Keratinocyte (primary cell): ENCODE data around the gene PRLHR. TPM values are rescaled to one million over a fixed set of nuclear protein-coding genes. Genes with fewer than 3 reads are reported as not detected.
"Not testable (repeated sequence)": the region's sequence is repeated elsewhere in the genome, so short reads cannot be mapped to it uniquely, and the experiment has no call there.

Experiments used
- DNase-seq: peaks from one replicate; pipeline ENCODE4 v3.0.0-alpha.2; 2011; ENCODE audit warnings: low read depth, missing footprints, low spot score
- FAIRE-seq: peaks from 2 replicates; lab custom pipeline; 2011; peaks lifted over from hg19 to GRCh38; lab: Jason Lieb, UNC
- H2AFZ ChIP-seq: 2 replicates; pipeline ENCODE4 v1.6.0; 2012; ENCODE audit warnings: low read length, control low read depth, inconsistent platforms; ENCODE audit not compliant: control insufficient read depth
- H3K27ac ChIP-seq: 2 replicates; pipeline ENCODE4 v1.5.1; 2011; ENCODE audit warnings: low read length; ENCODE audit not compliant: control insufficient read depth, insufficient read depth
- H3K27me3 ChIP-seq: 3 replicates; pipeline ENCODE4 v1.6.0; 2011; ENCODE audit warnings: low read length; ENCODE audit not compliant: control insufficient read depth, insufficient read depth; ENCODE audit errors: extremely low read depth
- H3K36me3 ChIP-seq, 2 experiments: 2 replicates in 1 of 2; 3 replicates in 1 of 2; pipeline ENCODE4 v1.5.1; 2011; ENCODE audit warnings: low read length in 2 of 2, mild to moderate bottlenecking in 1 of 2; ENCODE audit not compliant: control insufficient read depth in 2 of 2, insufficient read depth in 2 of 2; ENCODE audit errors: extremely low read depth in 1 of 2
- H3K4me1 ChIP-seq: 3 replicates; pipeline ENCODE4 v1.5.1; 2011; ENCODE audit warnings: low read length; ENCODE audit not compliant: control insufficient read depth, insufficient read depth; ENCODE audit errors: extremely low read depth
- H3K4me2 ChIP-seq: 3 replicates; pipeline ENCODE4 v1.6.0; 2011; ENCODE audit warnings: low read depth, low read length; ENCODE audit not compliant: control insufficient read depth, insufficient read depth; ENCODE audit errors: extremely low read depth
- H3K4me3 ChIP-seq, 3 experiments: fragments of 200-600 bp in 1 of 3; sonication (generic) in 1 of 3; 2 replicates in 2 of 3; 3 replicates in 1 of 3; pipeline ENCODE4 v1.5.1; 2011 to 2016; ENCODE audit warnings: low read length in 3 of 3, mild to moderate bottlenecking in 3 of 3, control low read depth in 2 of 3, inconsistent platforms in 1 of 3, low read depth in 1 of 3, mixed read lengths in 1 of 3, mixed run types in 1 of 3, moderate library complexity in 1 of 3; ENCODE audit not compliant: control insufficient read depth in 2 of 3, insufficient read depth in 2 of 3; ENCODE audit errors: extremely low read depth in 1 of 3
- H3K79me2 ChIP-seq: 2 replicates; pipeline ENCODE4 v1.6.0; 2012; ENCODE audit warnings: low read length; ENCODE audit not compliant: control insufficient read depth, insufficient read depth
- H3K9ac ChIP-seq: 3 replicates; pipeline ENCODE4 v1.6.0; 2011; ENCODE audit warnings: low read length; ENCODE audit not compliant: control insufficient read depth, insufficient read depth; ENCODE audit errors: extremely low read depth
- H3K9me1 ChIP-seq: 3 replicates; pipeline ENCODE4 v1.6.0; 2011; ENCODE audit warnings: low read length; ENCODE audit not compliant: control insufficient read depth, insufficient read depth; ENCODE audit errors: extremely low read depth
- H3K9me3 ChIP-seq: 2 replicates; pipeline ENCODE4 v1.5.1; 2012; ENCODE audit warnings: low read depth, low read length; ENCODE audit not compliant: control insufficient read depth
- H4K20me1 ChIP-seq: 3 replicates; pipeline ENCODE4 v1.6.0; 2011; ENCODE audit warnings: low read length; ENCODE audit not compliant: control insufficient read depth, insufficient read depth; ENCODE audit errors: extremely low read depth
- EZH2 ChIP-seq: IDR thresholded peaks from one replicate; pipeline ENCODE4 v1.6.1; 2012; ENCODE audit warnings: inconsistent platforms, mild to moderate bottlenecking, low read length, moderate library complexity
- dilution Hi-C: fragments of 300-500 bp; cut with MboI; formaldehyde crosslinking; loops from one replicate; pipeline ENCODE4 v1.7.0; 2020; ENCODE audit warnings: low sequenced_read_pairs; ENCODE audit not compliant: extremely low pct_ligation_motif_present
- polyA plus RNA-seq, 5 experiments: library from polyadenylated mRNA; depleted of rRNA in 3 of 5; stranded (reverse) in 3 of 5; stranded (forward) in 1 of 5; unstranded in 1 of 5; fragments of >200 nt; gene quantifications; 1 replicate in 1 of 5; 2 replicates in 3 of 5; 3 replicates in 1 of 5; pipeline versions ENCODE4 v1.2.1 to v1.2.3, GENCODE V29; 2011 to 2012; ENCODE audit warnings: missing spikeins in 2 of 5, low read depth in 1 of 5, low replicate concordance in 1 of 5
- TF ChIP-seq, protein P1 (sequence below), 3 experiments: IDR thresholded peaks in 1 of 3; conservative IDR thresholded peaks in 1 of 3; optimal IDR thresholded peaks in 1 of 3; 2 replicates in 2 of 3; 3 replicates in 1 of 3; pipeline versions ENCODE3 to v1.5.1; 2011; ENCODE audit warnings: low read length in 3 of 3, mild to moderate bottlenecking in 3 of 3, moderate library complexity in 2 of 3, control low read depth in 1 of 3, inconsistent platforms in 1 of 3; ENCODE audit not compliant: insufficient read depth in 2 of 3; ENCODE audit errors: extremely low read depth in 1 of 3

Gene PRLHR
- polyA plus RNA-seq, 1 donor (not counting 4 experiments of a cell fraction or from before 2014, with no cell fraction given), result not detected

DNA sequence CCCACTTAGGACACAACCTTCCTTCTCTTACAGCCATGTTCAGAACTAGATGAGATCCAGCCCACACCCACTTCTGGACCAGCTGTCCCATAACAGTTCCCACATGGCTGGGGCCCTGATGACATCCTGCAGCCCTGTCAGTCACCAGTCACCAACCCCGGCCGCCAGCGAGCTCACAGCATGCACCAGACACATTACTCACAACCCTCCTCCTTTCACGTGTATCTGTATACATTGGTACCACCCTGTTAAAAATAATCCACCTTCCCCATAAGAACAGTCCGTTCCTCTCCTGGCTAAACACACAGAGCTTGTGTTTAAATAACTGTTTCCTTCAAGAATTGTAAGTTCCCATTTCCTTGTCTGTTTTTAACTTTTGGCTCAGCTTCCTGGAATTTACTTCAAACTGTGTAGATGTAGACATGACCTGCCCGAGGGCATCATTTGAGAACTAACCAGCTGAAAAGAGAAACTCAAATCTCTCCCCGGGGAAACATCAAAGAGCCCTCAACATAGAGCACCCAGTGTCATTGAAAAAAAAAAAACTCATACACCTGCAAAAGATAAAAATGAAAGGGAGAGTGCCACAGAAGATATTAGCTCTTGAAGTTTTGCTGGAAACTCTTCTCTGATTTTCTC is 26.0 kb upstream of the PRLHR start:
- dilution Hi-C loops, result no loop called here
- no peak for DNase-seq
- Histone ChIP-seq H3K9ac (no peak overlapping the region), H3K4me3 (no peak overlapping the region), H3K4me2 (no peak overlapping the region), H3K36me3 (no peaks in the 10 kb centered on the region), H3K9me1 (no peaks in the 10 kb centered on the region), H3K79me2 (no peaks in the 10 kb centered on the region), H3K27ac (no peak overlapping the region), H2AFZ (no peak overlapping the region), H3K9me3 (no peaks in the 10 kb centered on the region), H3K27me3 (peaks cover 11% of the 10 kb centered on the region), H3K4me1 (no peaks in the 10 kb centered on the region), H4K20me1 (no peaks in the 10 kb centered on the region)
- no peak for TF ChIP-seq EZH2
- TF ChIP-seq, protein P1, sequence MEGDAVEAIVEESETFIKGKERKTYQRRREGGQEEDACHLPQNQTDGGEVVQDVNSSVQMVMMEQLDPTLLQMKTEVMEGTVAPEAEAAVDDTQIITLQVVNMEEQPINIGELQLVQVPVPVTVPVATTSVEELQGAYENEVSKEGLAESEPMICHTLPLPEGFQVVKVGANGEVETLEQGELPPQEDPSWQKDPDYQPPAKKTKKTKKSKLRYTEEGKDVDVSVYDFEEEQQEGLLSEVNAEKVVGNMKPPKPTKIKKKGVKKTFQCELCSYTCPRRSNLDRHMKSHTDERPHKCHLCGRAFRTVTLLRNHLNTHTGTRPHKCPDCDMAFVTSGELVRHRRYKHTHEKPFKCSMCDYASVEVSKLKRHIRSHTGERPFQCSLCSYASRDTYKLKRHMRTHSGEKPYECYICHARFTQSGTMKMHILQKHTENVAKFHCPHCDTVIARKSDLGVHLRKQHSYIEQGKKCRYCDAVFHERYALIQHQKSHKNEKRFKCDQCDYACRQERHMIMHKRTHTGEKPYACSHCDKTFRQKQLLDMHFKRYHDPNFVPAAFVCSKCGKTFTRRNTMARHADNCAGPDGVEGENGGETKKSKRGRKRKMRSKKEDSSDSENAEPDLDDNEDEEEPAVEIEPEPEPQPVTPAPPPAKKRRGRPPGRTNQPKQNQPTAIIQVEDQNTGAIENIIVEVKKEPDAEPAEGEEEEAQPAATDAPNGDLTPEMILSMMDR (optimal IDR thresholded peaks at IDR 0.05 in 1 of 3, IDR thresholded peaks at IDR 0.05 in 1 of 3, conservative IDR thresholded peaks at IDR 0.05 in 1 of 3; ENCODE audit: extremely low read depth in 1 of 3, insufficient read depth in 2 of 3, low read length in 3 of 3), result no peak
- no peak for FAIRE-seq

DNA sequence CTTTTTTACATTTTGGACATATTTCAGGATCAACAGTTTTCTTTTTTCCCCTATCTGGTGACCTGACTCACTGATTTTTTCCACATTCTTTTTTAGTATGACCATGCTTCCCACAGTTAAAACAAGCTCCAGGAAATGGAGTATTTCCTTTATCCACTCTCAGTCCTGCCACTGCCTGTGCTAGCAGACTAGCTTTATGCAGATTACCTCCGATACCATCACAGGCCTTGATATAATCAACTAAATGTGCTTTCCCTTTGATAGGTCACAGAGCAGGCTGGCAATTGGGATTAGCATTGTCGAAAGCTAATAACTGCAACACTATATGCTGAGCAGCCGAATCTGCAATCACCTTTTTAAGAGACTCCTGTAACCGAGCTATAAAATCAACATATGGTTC is 18.4 kb upstream of the PRLHR start:
- H3K27ac ChIP-seq, H3K4me1 ChIP-seq, dilution Hi-C loops, H3K36me3 ChIP-seq, H3K9ac ChIP-seq, FAIRE-seq, H3K9me3 ChIP-seq, H3K4me2 ChIP-seq, H3K27me3 ChIP-seq, H3K79me2 ChIP-seq, H2AFZ ChIP-seq, H3K9me1 ChIP-seq, DNase-seq, H4K20me1 ChIP-seq, H3K4me3 ChIP-seq: not testable (repeated sequence)

DNA sequence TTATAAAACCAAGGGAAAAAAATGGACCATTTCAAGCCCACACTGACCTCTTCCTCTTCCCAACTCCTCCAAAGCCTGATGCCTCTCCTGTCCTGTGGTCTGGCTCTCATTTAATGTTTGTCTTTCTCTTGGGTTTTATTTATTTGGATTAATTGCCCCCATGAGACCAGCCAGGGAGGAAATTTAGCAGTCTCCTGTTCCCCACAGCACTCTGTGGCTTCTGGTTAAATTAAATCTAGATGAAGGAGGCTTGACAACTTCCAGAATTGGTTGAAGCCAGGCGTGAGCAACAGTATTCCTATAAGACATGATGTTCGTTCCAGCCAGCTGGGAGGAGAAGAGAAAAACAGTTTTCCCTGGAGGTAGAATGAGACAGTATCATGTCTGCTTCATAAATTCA is 15.1 kb upstream of the PRLHR start:
- Histone ChIP-seq H3K79me2 (no peaks in the 10 kb centered on the region), H2AFZ (no peak overlapping the region), H3K9me1 (no peaks in the 10 kb centered on the region), H3K4me1 (no peaks in the 10 kb centered on the region), H3K27ac (no peak overlapping the region), H3K9ac (no peak overlapping the region), H3K27me3 (peaks cover 13% of the 10 kb centered on the region), H3K9me3 (peaks cover 7% of the 10 kb centered on the region), H4K20me1 (no peaks in the 10 kb centered on the region), H3K36me3 (no peaks in the 10 kb centered on the region), H3K4me3 (no peak overlapping the region), H3K4me2 (no peak overlapping the region)
- dilution Hi-C loops, result no loop called here
- FAIRE-seq (no peak), DNase-seq (no peak)
- TF ChIP-seq, protein P1 (optimal IDR thresholded peaks at IDR 0.05 in 1 of 3, IDR thresholded peaks at IDR 0.05 in 1 of 3, conservative IDR thresholded peaks at IDR 0.05 in 1 of 3; ENCODE audit: extremely low read depth in 1 of 3, insufficient read depth in 2 of 3, low read length in 3 of 3), result no peak
- TF ChIP-seq EZH2, result no peak
